Smooth muscle cell (in vitro differentiated cells): ENCODE results near the gene SLC25A42. TPM values are rescaled to one million over a fixed set of nuclear protein-coding genes. Genes with fewer than 3 reads are reported as not detected.

ENCODE experiments used
- DNase-seq: peaks from one replicate; lab custom pipeline; 2025; ENCODE audit not compliant: unreplicated experiment; lab: John Stamatoyannopoulos, UW
- H2AFZ ChIP-seq: fragments of 200-600 bp; sonication (generic); 2 replicates; pipeline ENCODE4 v1.6.0; 2016; ENCODE audit warnings: antibody characterized with exemption, low read depth, mild to moderate bottlenecking
- H3F3A ChIP-seq: fragments of 200-600 bp; sonication (generic); 2 replicates; pipeline ENCODE4 v1.6.0; 2017; ENCODE audit warnings: antibody characterized with exemption, low read depth
- H3K27ac ChIP-seq: fragments of 200-600 bp; sonication (generic); 2 replicates; pipeline ENCODE4 v1.5.1; 2016; ENCODE audit warnings: low read depth, mild to moderate bottlenecking
- H3K27me3 ChIP-seq: fragments of 200-600 bp; sonication (generic); 2 replicates; pipeline ENCODE4 v1.6.1; 2016; ENCODE audit warnings: low read depth, mild to moderate bottlenecking
- H3K36me3 ChIP-seq: fragments of 200-600 bp; sonication (generic); 2 replicates; pipeline ENCODE4 v1.5.1; 2016; ENCODE audit warnings: low read depth
- H3K4me1 ChIP-seq: fragments of 200-600 bp; sonication (generic); 2 replicates; pipeline ENCODE4 v1.5.1; 2016; ENCODE audit warnings: low read depth
- H3K4me2 ChIP-seq: fragments of 200-600 bp; sonication (generic); 2 replicates; pipeline ENCODE4 v1.6.0; 2016; ENCODE audit warnings: mild to moderate bottlenecking
- H3K4me3 ChIP-seq: fragments of 200-600 bp; sonication (generic); 2 replicates; pipeline ENCODE4 v1.5.1; 2016; ENCODE audit warnings: mild to moderate bottlenecking
- H3K79me2 ChIP-seq: fragments of 200-600 bp; sonication (generic); 2 replicates; pipeline ENCODE4 v1.6.0; 2016; ENCODE audit warnings: low read depth, mild to moderate bottlenecking
- H3K9ac ChIP-seq: fragments of 200-600 bp; sonication (generic); 2 replicates; pipeline ENCODE4 v1.6.0; 2016; ENCODE audit warnings: low read depth
- H3K9me3 ChIP-seq: fragments of 200-600 bp; sonication (generic); replicated peaks from 2 replicates; pipeline ENCODE4 v1.5.1; 2016; ENCODE audit warnings: low read depth
- H4K20me1 ChIP-seq: fragments of 200-600 bp; sonication (generic); 2 replicates; pipeline ENCODE4 v1.6.0; 2016; ENCODE audit warnings: low read depth
- WGBS: methylation state at CpG from one replicate; pipeline ENCODE4 v1.1.7; 2016; ENCODE audit warnings: low lambda C conversion rate; 5-methylcytosine and 5-hydroxymethylcytosine counted together
- polyA plus RNA-seq: library from polyadenylated mRNA; unstranded; fragments of >200 nt; fragmentation: Nextera tagmentation; extraction: Ambion mirVana; gene quantifications from 2 replicates; pipeline ENCODE4 v1.2.1, GENCODE V29; 2016
- total RNA-seq: library from RNA; depleted of rRNA; stranded (reverse); fragments of >200 nt; gene quantifications from 2 replicates; pipeline ENCODE4 v1.2.3, GENCODE V29; 2014
- TF ChIP-seq, protein P1 (sequence below): fragments of 200-600 bp; sonication (generic); IDR thresholded peaks from 2 replicates; pipeline ENCODE4 v1.5.1; 2017; ENCODE audit warnings: borderline replicate concordance, mild to moderate bottlenecking, antibody characterized with exemption; ENCODE audit not compliant: insufficient read depth, poor library complexity, severe bottlenecking

The SLC25A42 gene
- total and polyA plus RNA-seq, 2 experiments from 2014 or later: 8.1 to 18.9 TPM

DNA sequence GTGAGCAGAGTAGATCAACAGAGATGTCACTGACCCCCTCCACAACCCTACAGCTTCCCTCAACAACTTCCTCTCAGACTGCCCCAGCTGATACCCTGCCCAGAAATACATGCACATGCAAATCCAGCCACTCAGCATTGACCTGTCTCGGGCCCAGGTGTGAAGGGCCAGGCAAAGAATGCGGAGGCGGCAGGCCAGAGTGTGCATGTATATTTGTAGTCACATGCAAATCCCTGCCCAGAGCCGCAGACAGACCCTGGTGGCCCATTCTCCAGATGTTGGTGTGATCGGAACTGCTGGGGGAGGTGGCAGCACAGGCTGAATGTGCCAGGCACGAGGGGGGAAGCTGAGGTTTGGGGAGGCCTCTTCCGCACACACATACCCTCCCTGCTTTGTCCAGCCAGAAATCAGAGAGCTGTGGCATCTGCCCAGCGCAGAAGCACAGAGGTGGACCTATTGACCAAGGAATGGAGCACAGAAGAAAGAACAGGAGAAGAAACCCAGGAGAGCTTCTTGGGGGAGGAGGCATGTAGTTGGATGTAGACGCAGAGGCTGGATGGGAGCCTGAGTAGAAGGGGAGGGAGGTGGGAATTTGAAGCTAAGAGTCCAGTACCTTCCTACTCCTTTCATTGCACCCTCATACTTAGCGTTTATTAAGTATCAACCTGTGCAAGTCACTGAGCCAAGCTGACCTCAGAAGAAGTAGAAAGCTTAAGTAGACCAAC, 91.9 kb downstream of the SLC25A42 start:
- H4K20me1 ChIP-seq: no peaks in the 10 kb centered on the region
- H3K79me2 ChIP-seq: no peaks in the 10 kb centered on the region
- DNase-seq: no peak
- no peak overlapping the region for H3K4me2 ChIP-seq
- H3F3A ChIP-seq: no peaks in the 10 kb centered on the region
- H3K9ac ChIP-seq: no peak overlapping the region
- TF ChIP-seq, protein P1, sequence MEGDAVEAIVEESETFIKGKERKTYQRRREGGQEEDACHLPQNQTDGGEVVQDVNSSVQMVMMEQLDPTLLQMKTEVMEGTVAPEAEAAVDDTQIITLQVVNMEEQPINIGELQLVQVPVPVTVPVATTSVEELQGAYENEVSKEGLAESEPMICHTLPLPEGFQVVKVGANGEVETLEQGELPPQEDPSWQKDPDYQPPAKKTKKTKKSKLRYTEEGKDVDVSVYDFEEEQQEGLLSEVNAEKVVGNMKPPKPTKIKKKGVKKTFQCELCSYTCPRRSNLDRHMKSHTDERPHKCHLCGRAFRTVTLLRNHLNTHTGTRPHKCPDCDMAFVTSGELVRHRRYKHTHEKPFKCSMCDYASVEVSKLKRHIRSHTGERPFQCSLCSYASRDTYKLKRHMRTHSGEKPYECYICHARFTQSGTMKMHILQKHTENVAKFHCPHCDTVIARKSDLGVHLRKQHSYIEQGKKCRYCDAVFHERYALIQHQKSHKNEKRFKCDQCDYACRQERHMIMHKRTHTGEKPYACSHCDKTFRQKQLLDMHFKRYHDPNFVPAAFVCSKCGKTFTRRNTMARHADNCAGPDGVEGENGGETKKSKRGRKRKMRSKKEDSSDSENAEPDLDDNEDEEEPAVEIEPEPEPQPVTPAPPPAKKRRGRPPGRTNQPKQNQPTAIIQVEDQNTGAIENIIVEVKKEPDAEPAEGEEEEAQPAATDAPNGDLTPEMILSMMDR: no peak
- H3K36me3 ChIP-seq: no peaks in the 10 kb centered on the region
- H3K4me3 ChIP-seq: no peak overlapping the region
- H3K4me1 ChIP-seq: no peaks in the 10 kb centered on the region
- H3K27me3 ChIP-seq: no peaks in the 10 kb centered on the region
- H2AFZ ChIP-seq: no peak overlapping the region
- H3K27ac ChIP-seq: no peak overlapping the region
- 97% methylated on average over 10 of the region's 10 CpGs for WGBS
- H3K9me3 ChIP-seq: no peaks in the 10 kb centered on the region

DNA sequence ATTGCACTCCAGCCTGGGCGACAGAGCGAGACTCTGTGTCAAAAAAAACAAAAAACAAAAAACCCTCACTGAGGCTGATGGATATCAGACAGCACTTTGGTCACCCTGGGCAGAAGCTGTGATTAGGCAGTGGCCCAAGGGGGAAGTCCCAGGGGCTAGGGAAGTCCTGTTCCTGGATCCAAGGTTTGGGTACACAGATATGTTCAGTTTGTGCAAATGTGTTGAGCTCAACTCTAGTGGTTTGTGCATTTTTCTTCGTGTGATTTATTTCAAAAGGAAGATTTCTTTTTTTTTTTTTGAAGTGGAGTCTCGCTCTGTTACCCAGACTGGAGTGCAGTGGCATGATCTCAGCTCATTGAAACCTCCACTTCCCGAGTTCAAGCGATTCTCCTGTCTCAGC, 94.0 kb downstream of the SLC25A42 start:
- Histone ChIP-seq H3K4me2 (no peak overlapping the region), H4K20me1 (no peaks in the 10 kb centered on the region), H2AFZ (no peak overlapping the region), H3K4me3 (no peak overlapping the region), H3K79me2 (no peaks in the 10 kb centered on the region), H3K9me3 (no peaks in the 10 kb centered on the region), H3K27me3 (no peaks in the 10 kb centered on the region), H3K4me1 (no peaks in the 10 kb centered on the region), H3K36me3 (no peaks in the 10 kb centered on the region), H3F3A (no peaks in the 10 kb centered on the region), H3K27ac (no peak overlapping the region), H3K9ac (no peak overlapping the region)
- TF ChIP-seq, protein P1: no peak
- 89% methylated on average over 6 of the region's 6 CpGs for WGBS
- DNase-seq: no peak

DNA sequence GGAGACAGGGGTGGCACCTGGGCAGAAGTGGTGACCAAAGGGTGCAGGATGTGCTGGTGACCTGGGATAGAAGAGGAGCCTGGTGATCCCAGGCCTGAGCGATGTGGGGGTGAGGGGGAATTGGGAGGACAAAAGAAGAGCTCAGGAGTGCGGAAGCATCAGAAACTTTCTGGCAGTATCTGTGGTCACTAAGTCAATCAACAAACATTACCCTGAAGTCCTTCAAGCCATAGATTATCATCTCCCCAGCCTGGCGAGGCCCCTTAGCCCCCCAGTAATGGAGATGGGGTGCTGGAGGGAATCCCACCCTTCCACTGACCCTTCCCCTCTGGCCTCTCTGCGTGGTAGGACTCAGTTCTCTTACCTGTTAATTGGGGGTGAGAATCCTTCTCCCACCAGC, 95.7 kb downstream of the SLC25A42 start:
- DNase-seq: no peak

More for the DNA sequence above, 95.7 kb downstream of the SLC25A42 start:
- Histone ChIP-seq H3K27me3 (no peaks in the 10 kb centered on the region), H3K9me3 (no peaks in the 10 kb centered on the region), H3K36me3 (no peaks in the 10 kb centered on the region), H3K79me2 (no peaks in the 10 kb centered on the region), H3K9ac (no peak overlapping the region), H3K4me3 (no peak overlapping the region), H3F3A (no peaks in the 10 kb centered on the region), H2AFZ (no peak overlapping the region), H4K20me1 (no peaks in the 10 kb centered on the region), H3K27ac (no peak overlapping the region), H3K4me1 (no peaks in the 10 kb centered on the region), H3K4me2 (no peak overlapping the region)
- WGBS: 95% methylated on average over 4 of the region's 4 CpGs
- TF ChIP-seq, protein P1: no peak
